ENCODE results near the gene GPI. TPM values are rescaled to one million over a fixed set of nuclear protein-coding genes. Genes with fewer than 3 reads are reported as not detected.

GPI gene
- total and polyA plus RNA-seq, 3 experiments from 2014 or later: 213 to 484 (median 478) TPM

DNA sequence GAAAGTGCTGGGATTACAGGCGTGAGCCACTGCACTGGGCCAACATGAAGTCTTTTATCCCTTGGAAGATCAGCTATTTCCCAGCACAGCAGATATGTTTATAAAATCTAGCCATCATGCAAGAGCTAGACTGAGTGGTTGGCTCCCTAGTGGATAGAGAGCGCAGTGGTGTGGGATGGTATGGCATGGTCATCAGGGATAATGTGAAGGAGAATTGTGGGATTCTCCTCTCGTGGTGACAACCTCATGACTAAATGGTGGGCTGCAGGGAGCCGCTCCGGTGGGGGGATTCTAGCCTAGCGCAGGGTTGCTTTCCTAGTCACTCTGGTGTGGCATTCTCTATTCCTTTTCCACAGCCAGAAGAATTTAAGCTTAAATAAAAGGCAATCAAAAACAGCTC lies 43.3 kb upstream of the GPI start:
- POLR2A ChIA-PET: no interaction called here
- no peak for DNase-seq
- Histone ChIP-seq H3K9me3 (ENCODE audit: low read length) (no peaks in the 10 kb centered on the region), H3K4me3 (ENCODE audit: low read length) (no peak overlapping the region), H3K36me3 (ENCODE audit: insufficient read depth, low read length) (peaks cover 15% of the 10 kb centered on the region), H3K27me3 (ENCODE audit: insufficient read depth, low read length, poor library complexity, severe bottlenecking) (no peaks in the 10 kb centered on the region), H3K4me1 (ENCODE audit: insufficient read depth, low read length) (peaks cover 17% of the 10 kb centered on the region), H3K27ac (ENCODE audit: low read depth, low read length) (no peak overlapping the region)
- no peaks in the 10 kb centered on the region for H3K9me3 Mint-ChIP-seq
- H3K27ac Mint-ChIP-seq: no peak overlapping the region
- peaks cover 7 to 57% (median 16%) of the 10 kb centered on the region in 3 donors for H3K36me3 Mint-ChIP-seq
- CTCF ChIA-PET: no interaction called here
- peaks cover 0 to 2% of the 10 kb centered on the region in 2 donors for H3K27me3 Mint-ChIP-seq
- H3K4me1 Mint-ChIP-seq: peaks cover 25 to 27% (median 25%) of the 10 kb centered on the region in 3 donors
- H3K4me3 Mint-ChIP-seq: no peak overlapping the region

DNA sequence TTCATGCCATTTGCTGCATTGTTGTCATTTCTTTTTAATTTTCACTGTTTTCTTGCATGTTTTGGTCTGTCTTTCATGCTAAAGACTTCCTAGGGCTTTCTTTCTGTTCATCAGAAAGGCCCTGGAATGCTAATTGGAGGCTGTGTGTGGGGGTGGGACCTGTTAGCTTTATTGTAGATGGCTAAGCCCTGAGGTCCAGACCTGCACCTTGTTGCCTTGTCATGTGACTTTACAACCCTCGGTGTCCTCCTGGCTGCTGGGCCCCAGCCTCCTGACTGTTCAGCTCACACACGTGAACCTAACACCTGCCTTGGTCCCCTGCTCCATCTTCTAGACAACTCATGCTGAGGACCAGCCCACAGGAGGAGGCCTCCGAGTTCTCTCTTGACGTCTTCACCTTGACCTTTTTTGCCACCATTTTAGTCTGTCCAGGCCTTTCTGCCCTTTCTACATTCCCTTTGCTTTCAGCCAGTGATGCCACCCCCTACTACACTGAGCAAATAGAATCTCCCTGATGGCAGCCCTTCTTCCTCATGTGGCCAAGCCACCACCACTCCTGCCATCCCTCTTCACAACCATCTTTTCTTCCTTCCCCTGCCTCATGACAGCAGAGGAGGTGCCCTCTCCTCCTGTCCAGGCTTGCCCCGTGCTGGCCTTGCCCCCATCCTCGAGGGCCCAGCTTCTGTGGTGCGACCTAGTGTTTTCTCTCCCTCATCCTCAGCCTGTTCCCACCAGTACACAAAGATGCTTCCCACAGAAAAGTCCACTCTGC lies 41.4 kb upstream of the GPI start:
- H3K9me3 ChIP-seq (ENCODE audit: low read length): no peaks in the 10 kb centered on the region

DNA sequence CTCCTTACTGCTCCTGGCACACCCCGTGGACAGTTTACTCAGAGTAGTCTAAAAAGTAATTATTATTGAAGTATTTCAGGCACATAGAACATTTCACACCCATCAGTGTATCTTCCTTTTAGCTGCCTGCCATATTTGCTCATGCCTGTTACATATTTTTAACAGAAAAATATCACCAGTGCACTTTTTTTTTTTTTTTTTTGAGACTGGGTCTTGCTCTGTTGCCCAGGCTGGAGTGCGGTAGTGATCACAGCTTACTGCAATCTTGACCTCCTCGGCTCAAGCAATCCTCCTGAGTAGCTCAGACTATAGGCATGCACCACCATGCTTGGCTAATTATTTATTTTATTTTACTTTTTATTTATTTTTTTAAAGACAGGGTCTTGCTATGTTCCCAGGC lies 40.7 kb upstream of the GPI start:
- ChIA-PET POLR2A (no interaction called here), CTCF (no interaction called here)
- no peaks in the 10 kb centered on the region for H3K27me3 ChIP-seq (ENCODE audit: insufficient read depth, low read length, poor library complexity, severe bottlenecking)
- no peak overlapping the region for H3K4me3 ChIP-seq (ENCODE audit: low read length)
- DNase-seq: no peak
- no peaks in the 10 kb centered on the region for H3K4me1 ChIP-seq (ENCODE audit: insufficient read depth, low read length)
- peak overlapping the region in 1 of 7 donors; percentile 5 for H3K4me3 Mint-ChIP-seq
- H3K27me3 Mint-ChIP-seq: peaks cover 0 to 2% of the 10 kb centered on the region in 2 donors
- peaks cover 11 to 76% (median 29%) of the 10 kb centered on the region in 3 donors for H3K36me3 Mint-ChIP-seq
- no peak overlapping the region for H3K27ac ChIP-seq (ENCODE audit: low read depth, low read length)
- H3K9me3 Mint-ChIP-seq: no peaks in the 10 kb centered on the region
- H3K36me3 ChIP-seq (ENCODE audit: insufficient read depth, low read length): peaks cover 30% of the 10 kb centered on the region
- H3K9me3 ChIP-seq (ENCODE audit: low read length): no peaks in the 10 kb centered on the region
- H3K4me1 Mint-ChIP-seq: peaks cover 3 to 9% (median 7%) of the 10 kb centered on the region in 3 donors
- peak overlapping the region in 2 of 8 donors; percentile 2 to 52 for H3K27ac Mint-ChIP-seq

More for the DNA sequence above, 41.4 kb upstream of the GPI start:
- DNase-seq: no peak
- ChIA-PET CTCF (no interaction called here), POLR2A (no interaction called here)
- no peaks in the 10 kb centered on the region for H3K9me3 Mint-ChIP-seq
- peak overlapping the region in 6 of 8 donors; percentile 2 to 85 (median 53) for H3K27ac Mint-ChIP-seq
- peaks cover 7 to 71% (median 25%) of the 10 kb centered on the region in 3 donors for H3K36me3 Mint-ChIP-seq
- Histone ChIP-seq H3K4me3 (ENCODE audit: low read length) (no peak overlapping the region), H3K27me3 (ENCODE audit: insufficient read depth, low read length, poor library complexity, severe bottlenecking) (no peaks in the 10 kb centered on the region), H3K27ac (ENCODE audit: low read depth, low read length) (no peak overlapping the region), H3K36me3 (ENCODE audit: insufficient read depth, low read length) (peaks cover 25% of the 10 kb centered on the region), H3K4me1 (ENCODE audit: insufficient read depth, low read length) (no peaks in the 10 kb centered on the region)
- H3K4me1 Mint-ChIP-seq: peaks cover 7 to 9% (median 9%) of the 10 kb centered on the region in 3 donors
- H3K4me3 Mint-ChIP-seq: no peak overlapping the region
- H3K27me3 Mint-ChIP-seq: peaks cover 0 to 2% of the 10 kb centered on the region in 2 donors

DNA sequence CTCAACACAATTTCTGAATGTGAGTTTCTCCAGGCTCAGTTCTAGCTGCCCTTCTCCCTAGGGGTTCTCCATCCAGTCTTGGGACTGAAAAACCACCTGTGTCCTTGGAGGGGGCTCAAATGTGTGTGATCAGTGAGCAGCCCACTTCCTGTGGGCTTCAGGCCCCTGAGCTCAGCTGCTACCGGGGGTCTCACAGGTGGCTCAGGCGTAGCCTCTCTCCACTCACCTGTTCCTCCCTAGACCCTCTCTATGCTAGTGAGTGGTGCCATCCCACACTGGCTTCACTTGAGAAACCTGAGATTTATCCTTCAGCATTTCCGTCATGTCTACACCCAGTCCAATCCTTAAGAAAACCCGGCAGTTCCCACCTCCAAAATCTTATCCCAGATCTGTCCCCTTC lies 39.8 kb upstream of the GPI start:
- no peaks in the 10 kb centered on the region for H3K9me3 Mint-ChIP-seq
- DNase-seq: no peak
- no peaks in the 10 kb centered on the region for H3K4me1 ChIP-seq (ENCODE audit: insufficient read depth, low read length)
- peaks cover 0 to 2% of the 10 kb centered on the region in 2 donors for H3K27me3 Mint-ChIP-seq
- CTCF ChIA-PET: no interaction called here
- no peaks in the 10 kb centered on the region for H3K9me3 ChIP-seq (ENCODE audit: low read length)
- peak overlapping the region in 3 of 8 donors; percentile 3 to 82 (median 80) for H3K27ac Mint-ChIP-seq
- peaks cover 2 to 6% (median 5%) of the 10 kb centered on the region in 3 donors for H3K4me1 Mint-ChIP-seq
- H3K4me3 Mint-ChIP-seq: no peak overlapping the region
- POLR2A ChIA-PET: no interaction called here
- H3K36me3 ChIP-seq (ENCODE audit: insufficient read depth, low read length): peaks cover 34% of the 10 kb centered on the region
- no peak overlapping the region for H3K4me3 ChIP-seq (ENCODE audit: low read length)
- H3K36me3 Mint-ChIP-seq: peaks cover 12 to 75% (median 30%) of the 10 kb centered on the region in 3 donors
- H3K27me3 ChIP-seq (ENCODE audit: insufficient read depth, low read length, poor library complexity, severe bottlenecking): no peaks in the 10 kb centered on the region
- no peak overlapping the region for H3K27ac ChIP-seq (ENCODE audit: low read depth, low read length)

DNA sequence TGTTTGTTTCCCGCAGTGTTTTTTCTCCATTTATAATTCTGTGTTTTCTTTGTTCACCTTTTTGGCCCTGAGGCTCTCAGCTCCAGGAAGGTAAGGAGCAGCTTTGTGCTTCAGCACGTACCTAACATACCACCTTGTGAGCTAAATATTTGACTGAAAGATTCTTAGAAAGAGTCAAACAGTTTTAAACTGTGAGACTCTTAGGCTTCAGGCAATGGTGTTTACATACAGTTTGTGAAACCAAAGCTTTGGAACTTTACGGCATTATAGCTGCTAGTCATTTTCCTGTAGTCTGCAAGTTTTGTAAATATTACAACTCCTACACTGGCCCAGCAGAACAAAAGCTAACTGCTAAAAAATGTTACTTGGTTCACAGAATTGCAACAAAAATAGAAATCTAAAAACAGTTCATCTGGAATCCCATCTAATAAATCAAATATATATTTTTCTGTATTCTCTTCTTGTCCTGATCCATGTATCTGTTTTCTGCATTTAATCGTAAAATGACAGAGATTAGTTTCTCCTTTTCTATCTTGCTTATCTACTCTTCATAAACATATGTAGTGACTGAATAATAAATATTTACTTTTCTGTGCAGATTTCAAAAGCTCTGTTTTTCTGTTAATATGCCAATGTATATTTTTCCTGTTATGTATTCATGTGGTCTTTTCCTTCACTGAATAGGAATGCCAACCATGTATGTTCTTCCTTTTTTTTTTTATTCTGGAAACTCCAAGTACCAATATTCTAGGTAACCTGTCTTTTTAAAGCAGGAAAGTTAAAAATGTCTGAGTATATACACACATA lies 38.8 kb upstream of the GPI start:
- Histone ChIP-seq H3K9me3 (ENCODE audit: low read length) (no peaks in the 10 kb centered on the region), H3K4me1 (ENCODE audit: insufficient read depth, low read length) (no peaks in the 10 kb centered on the region), H3K27me3 (ENCODE audit: insufficient read depth, low read length, poor library complexity, severe bottlenecking) (no peaks in the 10 kb centered on the region), H3K4me3 (ENCODE audit: low read length) (no peak overlapping the region), H3K36me3 (ENCODE audit: insufficient read depth, low read length) (peaks cover 40% of the 10 kb centered on the region), H3K27ac (ENCODE audit: low read depth, low read length) (no peak overlapping the region)
- Mint-ChIP-seq H3K36me3 (peaks cover 12 to 75% (median 31%) of the 10 kb centered on the region in 3 donors), H3K4me1 (peaks cover 0 to 5% (median 5%) of the 10 kb centered on the region in 3 donors), H3K4me3 (no peak overlapping the region), H3K27me3 (peaks cover 0 to 2% of the 10 kb centered on the region in 2 donors), H3K9me3 (no peaks in the 10 kb centered on the region), H3K27ac (peak overlapping the region in 1 of 8 donors; percentile 10)
- no peak for DNase-seq
- POLR2A ChIA-PET: no interaction called here
- CTCF ChIA-PET: no interaction called here

DNA sequence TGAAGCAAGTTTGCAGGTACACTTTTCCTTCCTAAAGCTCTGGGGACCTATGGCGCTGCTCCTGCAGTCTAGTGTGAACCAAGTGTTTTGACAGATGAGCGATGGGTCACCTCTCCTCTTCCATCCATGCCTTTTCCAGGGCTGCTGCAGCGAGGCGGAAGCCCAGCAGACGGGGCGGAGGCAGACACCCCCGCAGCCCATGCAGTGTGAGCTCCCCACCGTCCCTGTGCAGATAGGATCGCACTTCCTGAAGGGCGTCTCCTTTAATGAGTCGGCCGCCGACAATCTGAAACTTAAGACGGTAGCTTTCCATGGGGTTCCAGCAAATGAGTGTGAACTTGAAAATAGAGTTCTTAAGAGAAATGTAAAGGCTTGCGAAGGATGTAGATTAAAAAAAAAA lies 37.1 kb upstream of the GPI start:
- no peaks in the 10 kb centered on the region for H3K9me3 ChIP-seq (ENCODE audit: low read length)
- Mint-ChIP-seq H3K4me1 (peaks cover 0 to 5% (median 5%) of the 10 kb centered on the region in 3 donors), H3K9me3 (no peaks in the 10 kb centered on the region), H3K27ac (peak overlapping the region in 2 of 8 donors; percentile 42 to 70), H3K4me3 (no peak overlapping the region), H3K27me3 (peaks cover 0 to 2% of the 10 kb centered on the region in 2 donors), H3K36me3 (peaks cover 12 to 80% (median 41%) of the 10 kb centered on the region in 3 donors)
- H3K36me3 ChIP-seq (ENCODE audit: insufficient read depth, low read length): peaks cover 48% of the 10 kb centered on the region
- no peak overlapping the region for H3K27ac ChIP-seq (ENCODE audit: low read depth, low read length)
- no peak overlapping the region for H3K4me3 ChIP-seq (ENCODE audit: low read length)
- DNase-seq: no peak
- ChIA-PET POLR2A (no interaction called here), CTCF (no interaction called here)
- no peaks in the 10 kb centered on the region for H3K4me1 ChIP-seq (ENCODE audit: insufficient read depth, low read length)
- H3K27me3 ChIP-seq (ENCODE audit: insufficient read depth, low read length, poor library complexity, severe bottlenecking): no peaks in the 10 kb centered on the region

DNA sequence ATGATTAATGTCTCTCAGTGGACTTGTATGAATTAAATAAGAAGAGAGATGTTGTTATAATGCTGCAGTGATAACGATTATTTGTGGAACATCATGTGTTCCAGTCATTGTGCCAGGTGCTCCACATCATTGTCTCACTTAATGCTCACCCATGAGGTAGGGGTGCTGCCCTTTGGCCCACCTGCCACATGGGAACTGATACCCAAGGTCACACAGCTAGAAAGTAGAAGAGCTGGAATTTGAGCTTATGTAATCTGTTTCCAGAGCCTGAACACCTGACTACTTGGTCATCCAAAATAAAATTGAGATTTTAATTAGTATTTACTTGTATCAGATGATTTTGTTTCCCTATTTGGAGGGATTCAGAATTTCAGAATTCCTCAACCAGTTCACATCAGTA lies 36.0 kb upstream of the GPI start:
- peaks cover 13 to 80% (median 37%) of the 10 kb centered on the region in 3 donors for H3K36me3 Mint-ChIP-seq
- no peaks in the 10 kb centered on the region for H3K27me3 Mint-ChIP-seq
- POLR2A ChIA-PET: no interaction called here
- no peak overlapping the region for H3K4me3 ChIP-seq (ENCODE audit: low read length)
- CTCF ChIA-PET: interaction anchor here (1.6 kb wide), 1 partner anchor 18 kb away, joined by 7 read pairs; no protein-coding TSS in a partner anchor
- H3K4me1 ChIP-seq (ENCODE audit: insufficient read depth, low read length): no peaks in the 10 kb centered on the region
- H3K9me3 ChIP-seq (ENCODE audit: low read length): no peaks in the 10 kb centered on the region
- no peaks in the 10 kb centered on the region for H3K9me3 Mint-ChIP-seq
- no peak for DNase-seq
- H3K27me3 ChIP-seq (ENCODE audit: insufficient read depth, low read length, poor library complexity, severe bottlenecking): no peaks in the 10 kb centered on the region
- no peak overlapping the region for H3K4me3 Mint-ChIP-seq
- peaks cover 56% of the 10 kb centered on the region for H3K36me3 ChIP-seq (ENCODE audit: insufficient read depth, low read length)
- peak overlapping the region in 3 of 8 donors; percentile 21 to 73 (median 32) for H3K27ac Mint-ChIP-seq
- H3K4me1 Mint-ChIP-seq: peaks cover 0 to 3% (median 2%) of the 10 kb centered on the region in 3 donors
- H3K27ac ChIP-seq (ENCODE audit: low read depth, low read length): no peak overlapping the region

DNA sequence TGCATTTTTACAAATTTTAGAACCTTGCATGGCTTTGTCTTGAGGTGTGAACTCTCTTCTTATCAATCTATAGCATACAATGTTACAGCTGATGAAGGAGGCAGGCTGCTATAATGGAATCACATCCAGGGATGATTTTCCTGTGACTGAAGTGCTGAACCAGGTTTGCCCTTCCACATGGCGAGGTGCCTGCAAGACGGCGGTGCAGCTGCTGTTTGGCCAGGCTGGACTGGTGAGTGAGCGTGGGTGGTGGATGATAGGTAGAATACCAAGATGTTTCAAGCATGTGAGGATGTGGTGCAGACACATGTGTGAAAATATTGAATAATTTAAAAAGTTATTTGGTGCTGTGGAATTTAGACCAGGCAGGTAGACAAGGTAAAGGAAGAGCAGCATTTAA lies 34.9 kb upstream of the GPI start:
- H3K27ac Mint-ChIP-seq: peak overlapping the region in 2 of 8 donors; percentile 3 to 73
- H3K27me3 Mint-ChIP-seq: no peaks in the 10 kb centered on the region
- Histone ChIP-seq H3K36me3 (ENCODE audit: insufficient read depth, low read length) (peaks cover 51% of the 10 kb centered on the region), H3K9me3 (ENCODE audit: low read length) (no peaks in the 10 kb centered on the region), H3K4me1 (ENCODE audit: insufficient read depth, low read length) (no peaks in the 10 kb centered on the region), H3K4me3 (ENCODE audit: low read length) (no peak overlapping the region), H3K27ac (ENCODE audit: low read depth, low read length) (no peak overlapping the region), H3K27me3 (ENCODE audit: insufficient read depth, low read length, poor library complexity, severe bottlenecking) (no peaks in the 10 kb centered on the region)
- peaks cover 0 to 3% (median 0%) of the 10 kb centered on the region in 3 donors for H3K4me1 Mint-ChIP-seq
- ChIA-PET POLR2A (no interaction called here), CTCF (interaction anchor here (1.6 kb wide), 1 partner anchor 16 kb away, joined by 7 read pairs; no protein-coding TSS in a partner anchor)
- peaks cover 13 to 71% (median 36%) of the 10 kb centered on the region in 3 donors for H3K36me3 Mint-ChIP-seq
- DNase-seq: no peak
- H3K9me3 Mint-ChIP-seq: no peaks in the 10 kb centered on the region
- peak overlapping the region in 1 of 7 donors; percentile 13 for H3K4me3 Mint-ChIP-seq
